ENCODE results near the gene KANSL1. TPM values are rescaled to one million over a fixed set of nuclear protein-coding genes. Genes with fewer than 3 reads are reported as not detected.

Gene KANSL1
- polyA plus RNA-seq, 1 of the 3 experiments (the other 2 are of a cell fraction): 10.0 TPM

DNA sequence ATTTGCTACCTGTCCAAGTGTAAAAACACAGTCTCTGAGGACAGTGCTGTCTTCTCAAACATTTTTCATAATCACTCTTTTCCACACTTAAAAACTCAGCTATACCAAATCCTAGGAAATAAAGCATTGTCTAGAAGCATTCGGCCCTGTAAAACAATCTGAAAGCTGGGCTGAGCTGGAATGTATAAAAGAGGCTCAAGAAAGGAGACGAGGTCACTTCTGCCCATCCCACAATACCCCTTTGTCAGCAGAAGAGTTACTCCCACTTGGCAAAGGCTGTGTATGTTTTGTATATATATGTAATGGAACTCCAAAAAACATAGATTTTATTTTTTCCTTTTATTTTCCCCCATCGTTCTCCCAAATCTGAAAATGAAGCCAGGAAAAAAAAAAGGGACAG, 150.3 kb downstream of the KANSL1 start:
- no peak overlapping the region for H2AFZ ChIP-seq (ENCODE audit: low read depth)
- 0 out of 2 replicates have a peak, but pooled peaks cover 8% of the 10 kb centered on the region for H4K20me1 ChIP-seq (ENCODE audit: insufficient read depth)
- WGBS (ENCODE audit: low lambda C conversion rate): 96% methylated on average over 3 of the region's 3 CpGs
- H3K27ac ChIP-seq (ENCODE audit: low read depth in 2 of 2, low read length in 1 of 2): no peak overlapping the region
- peaks cover 40% of the 10 kb centered on the region for H3K79me2 ChIP-seq (ENCODE audit: insufficient read depth)
- no peaks in the 10 kb centered on the region for H3K9me3 ChIP-seq
- H3F3A ChIP-seq (replicated peaks; ENCODE audit: insufficient read depth): peaks cover 13% of the 10 kb centered on the region
- no peak for DNase-seq
- ChIA-PET CTCF (interaction anchor here (0.6 to 4.7 kb wide), 14 partner anchors 10 to 796 kb away, joined by 3 to 58 read pairs (median 8); partner anchors contain the start of gene KANSL1), POLR2A (no interaction called here)
- no peak overlapping the region for H3K9ac ChIP-seq
- no peak overlapping the region for H3K4me2 ChIP-seq
- TF ChIP-seq FOXJ3 (CRISPR knock-in tag; IDR thresholded peaks at IDR 0.05) (no peak), FOXM1 (IDR thresholded peaks at IDR 0.05; ENCODE audit: low read depth) (no peak), RCOR1 (IDR thresholded peaks at IDR 0.05; ENCODE audit: low read length) (no peak), SMC3 (IDR thresholded peaks at IDR 0.05; ENCODE audit: low read depth, low read length) (no peak), USF1 (IDR thresholded peaks at IDR 0.05; ENCODE audit: borderline replicate concordance, low read depth) (no peak), NRF1 (IDR thresholded peaks at IDR 0.05; ENCODE audit: low read depth, low read length) (no peak), TCF12 (IDR thresholded peaks at IDR 0.05) (no peak), JUND (IDR thresholded peaks at IDR 0.05) (no peak), POLR2AphosphoS5 (IDR thresholded peaks at IDR 0.05; ENCODE audit: low read depth, low read length) (no peak), MXI1 (IDR thresholded peaks at IDR 0.05; ENCODE audit: low read depth, low read length) (no peak), YY1 (IDR thresholded peaks at IDR 0.05; ENCODE audit: low read depth) (no peak), RFX5 (IDR thresholded peaks at IDR 0.05; ENCODE audit: low read length) (no peak), RAD21 (IDR thresholded peaks at IDR 0.05; ENCODE audit: low read length) (no peak)
- TF ChIP-seq, protein P1, sequence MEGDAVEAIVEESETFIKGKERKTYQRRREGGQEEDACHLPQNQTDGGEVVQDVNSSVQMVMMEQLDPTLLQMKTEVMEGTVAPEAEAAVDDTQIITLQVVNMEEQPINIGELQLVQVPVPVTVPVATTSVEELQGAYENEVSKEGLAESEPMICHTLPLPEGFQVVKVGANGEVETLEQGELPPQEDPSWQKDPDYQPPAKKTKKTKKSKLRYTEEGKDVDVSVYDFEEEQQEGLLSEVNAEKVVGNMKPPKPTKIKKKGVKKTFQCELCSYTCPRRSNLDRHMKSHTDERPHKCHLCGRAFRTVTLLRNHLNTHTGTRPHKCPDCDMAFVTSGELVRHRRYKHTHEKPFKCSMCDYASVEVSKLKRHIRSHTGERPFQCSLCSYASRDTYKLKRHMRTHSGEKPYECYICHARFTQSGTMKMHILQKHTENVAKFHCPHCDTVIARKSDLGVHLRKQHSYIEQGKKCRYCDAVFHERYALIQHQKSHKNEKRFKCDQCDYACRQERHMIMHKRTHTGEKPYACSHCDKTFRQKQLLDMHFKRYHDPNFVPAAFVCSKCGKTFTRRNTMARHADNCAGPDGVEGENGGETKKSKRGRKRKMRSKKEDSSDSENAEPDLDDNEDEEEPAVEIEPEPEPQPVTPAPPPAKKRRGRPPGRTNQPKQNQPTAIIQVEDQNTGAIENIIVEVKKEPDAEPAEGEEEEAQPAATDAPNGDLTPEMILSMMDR (IDR thresholded peaks at IDR 0.05): no peak
- TF ChIP-seq, protein P2, sequence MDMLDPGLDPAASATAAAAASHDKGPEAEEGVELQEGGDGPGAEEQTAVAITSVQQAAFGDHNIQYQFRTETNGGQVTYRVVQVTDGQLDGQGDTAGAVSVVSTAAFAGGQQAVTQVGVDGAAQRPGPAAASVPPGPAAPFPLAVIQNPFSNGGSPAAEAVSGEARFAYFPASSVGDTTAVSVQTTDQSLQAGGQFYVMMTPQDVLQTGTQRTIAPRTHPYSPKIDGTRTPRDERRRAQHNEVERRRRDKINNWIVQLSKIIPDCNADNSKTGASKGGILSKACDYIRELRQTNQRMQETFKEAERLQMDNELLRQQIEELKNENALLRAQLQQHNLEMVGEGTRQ (IDR thresholded peaks at IDR 0.05; ENCODE audit: borderline replicate concordance, low read depth, low read length): no peak
- TF ChIP-seq, protein P3, sequence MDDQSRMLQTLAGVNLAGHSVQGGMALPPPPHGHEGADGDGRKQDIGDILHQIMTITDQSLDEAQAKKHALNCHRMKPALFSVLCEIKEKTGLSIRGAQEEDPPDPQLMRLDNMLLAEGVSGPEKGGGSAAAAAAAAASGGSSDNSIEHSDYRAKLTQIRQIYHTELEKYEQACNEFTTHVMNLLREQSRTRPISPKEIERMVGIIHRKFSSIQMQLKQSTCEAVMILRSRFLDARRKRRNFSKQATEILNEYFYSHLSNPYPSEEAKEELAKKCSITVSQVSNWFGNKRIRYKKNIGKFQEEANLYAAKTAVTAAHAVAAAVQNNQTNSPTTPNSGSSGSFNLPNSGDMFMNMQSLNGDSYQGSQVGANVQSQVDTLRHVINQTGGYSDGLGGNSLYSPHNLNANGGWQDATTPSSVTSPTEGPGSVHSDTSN (IDR thresholded peaks at IDR 0.05): no peak
- peaks cover 4 to 25% of the 10 kb centered on the region in 2 experiments; a peak in 3 of 4 replicates for H3K4me1 ChIP-seq (ENCODE audit: control insufficient read depth in 1 of 2, insufficient read depth in 2 of 2, low read depth in 1 of 2, low read length in 1 of 2)
- no peaks in the 10 kb centered on the region for H3K9me2 ChIP-seq
- H3K27me3 ChIP-seq (ENCODE audit: insufficient read depth): no peaks in the 10 kb centered on the region
- H3K4me3 ChIP-seq (ENCODE audit: low read depth in 2 of 2, low read length in 1 of 2): no peak overlapping the region
- H3K36me3 ChIP-seq (replicated peaks in 1 of 2; ENCODE audit: control insufficient read depth in 1 of 2, insufficient read depth in 2 of 2, low read length in 1 of 2): peaks cover 76 to 82% of the 10 kb centered on the region in 2 experiments
